Endothelial cell of umbilical vein (primary cell): Measurements from ENCODE around the gene C2CD5. TPM values are rescaled to one million over a fixed set of nuclear protein-coding genes. Genes with fewer than 3 reads are reported as not detected.

Source experiments
- BruUV-seq: library from RNA; stranded (reverse); fragments of 400-500 nt; replicated peaks from 2 replicates; lab custom pipeline; 2021; lab: Mats Ljungman, UMichigan
- CTCF ChIA-PET: fragments of 300-600, 350-600 bp; sonication (Branson Sonifier 250); formaldehyde crosslinking; loops from one replicate; lab custom pipeline; 2021; ENCODE audit warnings: antibody characterized with exemption, inconsistent platforms; lab: Charles Lee
- POLR2A ChIA-PET: fragments of 300-600, 350-600 bp; sonication (Branson Sonifier 250); formaldehyde crosslinking; loops from one replicate; lab custom pipeline; 2021; ENCODE audit warnings: antibody characterized with exemption, inconsistent platforms; lab: Charles Lee
- DNase-seq: peaks from one replicate; pipeline ENCODE4 v3.0.0-alpha.2; 2011; ENCODE audit warnings: low read depth, low spot score
- FAIRE-seq: peaks from 2 replicates; lab custom pipeline; 2011; peaks lifted over from hg19 to GRCh38; lab: Jason Lieb, UNC
- H2AFZ ChIP-seq: 2 replicates; pipeline ENCODE4 v1.6.0; 2012; ENCODE audit warnings: low read depth, low read length, control low read depth, inconsistent platforms
- H3K27ac ChIP-seq: 2 replicates; pipeline ENCODE4 v1.5.1; 2011; ENCODE audit warnings: low read depth, mild to moderate bottlenecking, control low read depth, low read length, moderate library complexity; ENCODE audit not compliant: insufficient read depth
- H3K27me3 ChIP-seq, 2 experiments: 2 replicates each; pipeline versions ENCODE4 v1.6.0 to v1.6.1; 2011; ENCODE audit warnings: low read length in 2 of 2, mixed read lengths in 1 of 2; ENCODE audit not compliant: control insufficient read depth in 2 of 2, insufficient read depth in 2 of 2
- H3K36me3 ChIP-seq, 2 experiments: 2 replicates in 1 of 2; 3 replicates in 1 of 2; pipeline ENCODE4 v1.5.1; 2011; ENCODE audit warnings: low read length in 2 of 2, mild to moderate bottlenecking in 1 of 2, moderate library complexity in 1 of 2; ENCODE audit not compliant: control insufficient read depth in 2 of 2, insufficient read depth in 2 of 2; ENCODE audit errors: extremely low read depth in 1 of 2
- H3K4me1 ChIP-seq: 3 replicates; pipeline ENCODE4 v1.5.1; 2011; ENCODE audit warnings: mild to moderate bottlenecking, low read length; ENCODE audit not compliant: control insufficient read depth, insufficient read depth; ENCODE audit errors: extremely low read depth
- H3K4me2 ChIP-seq: 2 replicates; pipeline ENCODE4 v1.6.1; 2011; ENCODE audit warnings: low read length, control low read depth, mixed read lengths; ENCODE audit not compliant: insufficient read depth
- H3K4me3 ChIP-seq, 3 experiments: fragments of 200-600 bp in 1 of 3; sonication (generic), shearing (Covaris generic) in 1 of 3; replicated peaks in 1 of 3; 2 replicates each; pipeline ENCODE4 v1.5.1; 2011 to 2016; ENCODE audit warnings: control low read depth in 3 of 3, low read length in 3 of 3, mild to moderate bottlenecking in 2 of 3, inconsistent platforms in 1 of 3, low read depth in 1 of 3, moderate library complexity in 1 of 3; ENCODE audit not compliant: insufficient read depth in 1 of 3
- H3K79me2 ChIP-seq: 2 replicates; pipeline ENCODE4 v1.6.0; 2012; ENCODE audit warnings: low read length, inconsistent platforms; ENCODE audit not compliant: control insufficient read depth, insufficient read depth
- H3K9ac ChIP-seq: replicated peaks from 2 replicates; pipeline ENCODE3; 2011; ENCODE audit warnings: low read length, control low read depth; ENCODE audit not compliant: insufficient read depth; ENCODE audit errors: extremely low read depth
- H3K9me1 ChIP-seq: replicated peaks from 3 replicates; pipeline ENCODE4 v1.6.0; 2011; ENCODE audit warnings: mild to moderate bottlenecking, low read length; ENCODE audit not compliant: control insufficient read depth, insufficient read depth; ENCODE audit errors: extremely low read depth
- H3K9me3 ChIP-seq: replicated peaks from 2 replicates; pipeline ENCODE4 v1.5.1; 2012; ENCODE audit warnings: low read length, inconsistent platforms; ENCODE audit not compliant: control insufficient read depth, insufficient read depth
- H4K20me1 ChIP-seq: replicated peaks from 2 replicates; pipeline ENCODE3; 2011; ENCODE audit warnings: mild to moderate bottlenecking, low read length; ENCODE audit not compliant: control insufficient read depth, insufficient read depth; ENCODE audit errors: extremely low read depth
- CTCF ChIP-seq, 2 donors: IDR thresholded peaks; 1 replicate in 1 of 2; 2 replicates in 1 of 2; pipeline ENCODE4 v1.5.1; 2011; ENCODE audit warnings: low read length in 2 of 2, mild to moderate bottlenecking in 2 of 2, moderate library complexity in 2 of 2, control low read depth in 1 of 2, inconsistent platforms in 1 of 2, low read depth in 1 of 2; ENCODE audit not compliant: insufficient read depth in 1 of 2; ENCODE audit errors: extremely low read depth in 1 of 2
- EZH2 ChIP-seq: IDR thresholded peaks from 2 replicates; pipeline ENCODE4 v1.6.1; 2012; ENCODE audit warnings: borderline replicate concordance, low read depth, mild to moderate bottlenecking, moderate library complexity, low read length, inconsistent platforms; ENCODE audit not compliant: severe bottlenecking
- FOS ChIP-seq: IDR thresholded peaks from 2 replicates; pipeline ENCODE4 v1.6.1; 2011; ENCODE audit warnings: mild to moderate bottlenecking, low read length, moderate library complexity, borderline replicate concordance; ENCODE audit not compliant: insufficient read depth
- GATA2 ChIP-seq: IDR thresholded peaks from 2 replicates; pipeline ENCODE4 v1.7.0; 2011; ENCODE audit warnings: low read depth, mild to moderate bottlenecking, moderate library complexity, mixed read lengths, low read length; ENCODE audit not compliant: insufficient read length, insufficient read depth
- JUN ChIP-seq: IDR thresholded peaks from 2 replicates; pipeline ENCODE4 v1.6.1; 2011; ENCODE audit warnings: borderline replicate concordance, low read depth; ENCODE audit not compliant: insufficient read length, insufficient read depth
- MAX ChIP-seq: IDR thresholded peaks from 2 replicates; pipeline ENCODE4 v1.6.1; 2011; ENCODE audit not compliant: insufficient read depth, insufficient read length
- MYC ChIP-seq: IDR thresholded peaks from one replicate; pipeline ENCODE4 v1.6.1; 2011; ENCODE audit warnings: mild to moderate bottlenecking, low read depth, low read length
- POLR2A ChIP-seq: IDR thresholded peaks from 2 replicates; pipeline ENCODE4 v1.6.1; 2012; ENCODE audit warnings: low read depth, mild to moderate bottlenecking, control low read depth, low read length
- POLR2AphosphoS5 ChIP-seq: IDR thresholded peaks from 2 replicates; pipeline ENCODE4 v1.6.1; 2012; ENCODE audit warnings: low read depth, mild to moderate bottlenecking, control low read depth, low read length, moderate library complexity; ENCODE audit not compliant: insufficient read depth
- dilution Hi-C: fragments of 300-500 bp; cut with MboI; formaldehyde crosslinking; loops from one replicate; pipeline ENCODE4 v1.15.0; 2019; ENCODE audit warnings: low sequenced_read_pairs; ENCODE audit not compliant: extremely low pct_ligation_motif_present
- intact Hi-C: fragments of 100-400 bp; cut with micrococcal nuclease; formaldehyde crosslinking; loops from one replicate; pipeline ENCODE4 v1.10.0; 2022
- polyA plus RNA-seq, 4 experiments: library from polyadenylated mRNA; depleted of rRNA in 3 of 4; stranded (reverse) in 3 of 4; unstranded in 1 of 4; fragments of >200 nt; gene quantifications; 2 replicates each; pipeline versions ENCODE4 v1.2.1 to v1.2.3, GENCODE V29; 2011 to 2012; ENCODE audit warnings: missing spikeins in 1 of 4
- total RNA-seq: library from RNA; stranded (reverse); gene quantifications from 2 replicates; pipeline ENCODE4 v1.2.3, GENCODE V29; 2021

Gene C2CD5
- total and polyA plus RNA-seq, 2 donors (not counting 3 experiments of a cell fraction or from before 2014, with no cell fraction given) = 12.9 to 32.9 TPM

DNA sequence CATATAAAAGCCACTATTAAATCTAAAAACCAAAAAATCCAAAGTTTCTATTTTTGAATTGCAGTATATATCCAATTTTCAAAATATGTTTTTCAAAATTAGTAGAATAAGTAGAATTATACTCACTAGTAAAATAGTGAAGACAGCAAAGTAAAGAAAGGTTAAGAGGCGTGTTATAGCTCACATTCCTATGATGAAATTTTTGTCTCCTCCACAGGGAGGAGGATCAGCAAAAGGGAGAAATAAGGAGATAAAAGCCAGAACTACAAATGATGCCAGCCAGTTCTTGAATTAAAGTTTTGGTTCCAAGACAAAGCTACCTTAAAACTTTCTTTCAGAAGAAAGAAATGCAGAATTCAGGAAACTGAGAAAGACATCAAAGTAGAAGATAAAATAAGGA, 50.0 kb downstream of the C2CD5 start:
- H3K27me3 ChIP-seq = no peaks in the 10 kb centered on the region
- no peaks in the 10 kb centered on the region for H3K79me2 ChIP-seq
- no peak overlapping the region for H2AFZ ChIP-seq
- ChIA-PET POLR2A (no interaction called here), CTCF (interaction anchor here (0.7 to 1.0 kb wide), 2 partner anchors 8 to 35 kb away, joined by 3 to 6 read pairs; no protein-coding TSS in a partner anchor)
- dilution Hi-C loops (no loop called here), intact Hi-C loops (no loop called here)
- H3K36me3 ChIP-seq = no peaks in the 10 kb centered on the region
- no peaks in the 10 kb centered on the region for H4K20me1 ChIP-seq
- H3K9me3 ChIP-seq = no peaks in the 10 kb centered on the region
- H3K9me1 ChIP-seq = no peaks in the 10 kb centered on the region
- no peak for DNase-seq
- no peak overlapping the region for H3K27ac ChIP-seq
- no peak overlapping the region for H3K4me3 ChIP-seq
- TF ChIP-seq GATA2 (no peak), JUN (no peak), MYC (no peak), POLR2AphosphoS5 (no peak), CTCF (IDR thresholded peaks at IDR 0.05; ENCODE audit: extremely low read depth in 1 of 2, insufficient read depth in 1 of 2, low read depth in 1 of 2, low read length in 2 of 2) (no peak), EZH2 (no peak), MAX (no peak), FOS (no peak), POLR2A (no peak)
- no peak for FAIRE-seq
- no peak overlapping the region for H3K9ac ChIP-seq
- no peak overlapping the region for H3K4me2 ChIP-seq
- H3K4me1 ChIP-seq = no peaks in the 10 kb centered on the region
- BruUV-seq = no TSS peak
